DMS 273 treated with DMSO at 0.1 percent for 48 hours (cell line): Measurements from ENCODE around the gene ZNF76.
A peak's percentile ranks its signal among the peaks of the same experiment; 100 is the strongest.

Experiments
- DNase-seq: peaks from one replicate; lab custom pipeline; 2025; lab: John Stamatoyannopoulos, UW

The ZNF76 gene

GRCh38 chr6:35259194-35259947 is at the start of gene ZNF76:
Gene ZNF76, plus strand, starts transcription at chr6:35259735. Its CDS starts 21,417 bp downstream, at chr6:35281152.
- DNase-seq, result peak; percentile 85

GRCh38 chr6:35213298-35213791 is 46.2 kb upstream of the ZNF76 start:
- no peak for DNase-seq

GRCh38 chr6:35213824-35214756 is 45.4 kb upstream of the ZNF76 start, which contains the start of gene SCUBE3:
Gene SCUBE3, plus strand, starts transcription at chr6:35213956. Its CDS starts 463 bp downstream, at chr6:35214419.
- DNase-seq, result no peak

GRCh38 chr6:35214869-35215664 is 44.5 kb upstream of the ZNF76 start:
- DNase-seq, result no peak

- DNase-seq, result no peak
These were observed 43.7 kb upstream of the ZNF76 start for GRCh38 chr6:35215665-35216411.

- no peak for DNase-seq
These were observed 43.2 kb upstream of the ZNF76 start for GRCh38 chr6:35216412-35216732.

- DNase-seq, result no peak
These were observed 42.4 kb upstream of the ZNF76 start for GRCh38 chr6:35216851-35217811.

- DNase-seq, result no peak
These were observed 41.5 kb upstream of the ZNF76 start for GRCh38 chr6:35218021-35218420.

- no peak for DNase-seq
These were observed 41.1 kb upstream of the ZNF76 start for GRCh38 chr6:35218456-35218855.

- no peak for DNase-seq
These were observed 39.7 kb upstream of the ZNF76 start for GRCh38 chr6:35219683-35220326.

- DNase-seq, result no peak
These were observed 38.8 kb upstream of the ZNF76 start for GRCh38 chr6:35220711-35221110.

GRCh38 chr6:35223396-35223795 is 36.1 kb upstream of the ZNF76 start:
- DNase-seq, result no peak

- no peak for DNase-seq
These were observed 34.8 kb upstream of the ZNF76 start for GRCh38 chr6:35224720-35225119.

GRCh38 chr6:35228481-35228880 is 31.1 kb upstream of the ZNF76 start:
- DNase-seq, result no peak

GRCh38 chr6:35229304-35229703 is 30.2 kb upstream of the ZNF76 start:
- DNase-seq, result no peak

GRCh38 chr6:35230498-35230897 is 29.0 kb upstream of the ZNF76 start:
- no peak for DNase-seq

GRCh38 chr6:35230950-35231349 is 28.6 kb upstream of the ZNF76 start:
- no peak for DNase-seq

- DNase-seq, result no peak
These were observed 28.0 kb upstream of the ZNF76 start for GRCh38 chr6:35231563-35231962.

- DNase-seq, result no peak
These were observed 24.6 kb upstream of the ZNF76 start for GRCh38 chr6:35234901-35235300.

GRCh38 chr6:35236223-35236622 is 23.3 kb upstream of the ZNF76 start:
- DNase-seq, result no peak
